Measurements from ENCODE around the gene ENTPD8.

DNA sequence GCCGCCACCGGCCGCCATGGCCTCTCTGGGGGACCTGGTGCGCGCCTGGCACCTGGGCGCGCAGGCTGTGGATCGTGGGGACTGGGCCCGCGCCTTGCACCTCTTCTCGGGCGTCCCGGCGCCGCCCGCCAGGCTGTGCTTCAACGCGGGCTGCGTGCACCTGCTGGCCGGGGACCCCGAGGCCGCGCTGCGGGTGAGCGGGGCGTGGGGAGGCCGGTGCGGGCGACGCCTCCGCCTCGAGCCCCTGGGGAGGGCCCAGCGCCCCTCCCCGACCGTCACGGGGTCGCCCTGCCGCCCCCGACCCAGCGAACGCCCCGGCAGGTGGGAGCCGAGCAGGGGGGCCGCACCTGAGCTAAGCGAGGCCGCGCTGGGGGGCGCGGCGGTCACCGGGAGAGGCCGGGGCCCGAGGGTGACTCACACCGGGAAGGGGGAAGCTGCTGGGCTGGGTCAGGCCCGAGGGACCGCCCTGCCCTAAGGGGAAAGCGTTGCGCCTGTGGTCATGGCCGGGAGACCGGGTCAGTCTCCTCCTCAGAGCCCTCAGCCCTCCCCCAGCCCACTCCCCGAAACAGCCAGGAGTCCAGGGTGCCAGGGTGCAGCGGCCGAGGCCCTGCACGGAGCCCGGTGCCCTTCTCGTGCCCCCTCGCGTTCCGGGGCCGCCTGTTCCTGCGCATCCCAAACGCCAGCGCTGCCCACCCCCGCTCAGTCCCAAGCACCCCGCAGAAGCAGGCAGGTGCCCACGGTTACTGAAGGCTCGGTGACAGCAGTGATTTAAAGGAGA, 17.5 kb downstream of the ENTPD8 start:
- TF ChIP-seq, protein P1, sequence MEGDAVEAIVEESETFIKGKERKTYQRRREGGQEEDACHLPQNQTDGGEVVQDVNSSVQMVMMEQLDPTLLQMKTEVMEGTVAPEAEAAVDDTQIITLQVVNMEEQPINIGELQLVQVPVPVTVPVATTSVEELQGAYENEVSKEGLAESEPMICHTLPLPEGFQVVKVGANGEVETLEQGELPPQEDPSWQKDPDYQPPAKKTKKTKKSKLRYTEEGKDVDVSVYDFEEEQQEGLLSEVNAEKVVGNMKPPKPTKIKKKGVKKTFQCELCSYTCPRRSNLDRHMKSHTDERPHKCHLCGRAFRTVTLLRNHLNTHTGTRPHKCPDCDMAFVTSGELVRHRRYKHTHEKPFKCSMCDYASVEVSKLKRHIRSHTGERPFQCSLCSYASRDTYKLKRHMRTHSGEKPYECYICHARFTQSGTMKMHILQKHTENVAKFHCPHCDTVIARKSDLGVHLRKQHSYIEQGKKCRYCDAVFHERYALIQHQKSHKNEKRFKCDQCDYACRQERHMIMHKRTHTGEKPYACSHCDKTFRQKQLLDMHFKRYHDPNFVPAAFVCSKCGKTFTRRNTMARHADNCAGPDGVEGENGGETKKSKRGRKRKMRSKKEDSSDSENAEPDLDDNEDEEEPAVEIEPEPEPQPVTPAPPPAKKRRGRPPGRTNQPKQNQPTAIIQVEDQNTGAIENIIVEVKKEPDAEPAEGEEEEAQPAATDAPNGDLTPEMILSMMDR (IDR thresholded peaks at IDR 0.05): peak in 3 of 5 experiments; percentile 27 to 47 (median 39)
- TF ChIP-seq POLR2A (IDR thresholded peaks at IDR 0.05): no peak
